Keratinocyte (primary cell): ENCODE results near the gene SLC35D2. TPM values are rescaled to one million over a fixed set of nuclear protein-coding genes. Genes with fewer than 3 reads are reported as not detected.

ENCODE experiments used
- DNase-seq: peaks from one replicate; pipeline ENCODE4 v3.0.0-alpha.2; 2011; ENCODE audit warnings: low read depth, missing footprints, low spot score
- FAIRE-seq: peaks from 2 replicates; lab custom pipeline; 2011; peaks lifted over from hg19 to GRCh38; lab: Jason Lieb, UNC
- H2AFZ ChIP-seq: 2 replicates; pipeline ENCODE4 v1.6.0; 2012; ENCODE audit warnings: low read length, control low read depth, inconsistent platforms; ENCODE audit not compliant: control insufficient read depth
- H3K27ac ChIP-seq: 2 replicates; pipeline ENCODE4 v1.5.1; 2011; ENCODE audit warnings: low read length; ENCODE audit not compliant: control insufficient read depth, insufficient read depth
- H3K27me3 ChIP-seq: 3 replicates; pipeline ENCODE4 v1.6.0; 2011; ENCODE audit warnings: low read length; ENCODE audit not compliant: control insufficient read depth, insufficient read depth; ENCODE audit errors: extremely low read depth
- H3K36me3 ChIP-seq, 2 experiments: 2 replicates in 1 of 2; 3 replicates in 1 of 2; pipeline ENCODE4 v1.5.1; 2011; ENCODE audit warnings: low read length in 2 of 2, mild to moderate bottlenecking in 1 of 2; ENCODE audit not compliant: control insufficient read depth in 2 of 2, insufficient read depth in 2 of 2; ENCODE audit errors: extremely low read depth in 1 of 2
- H3K4me1 ChIP-seq: 3 replicates; pipeline ENCODE4 v1.5.1; 2011; ENCODE audit warnings: low read length; ENCODE audit not compliant: control insufficient read depth, insufficient read depth; ENCODE audit errors: extremely low read depth
- H3K4me2 ChIP-seq: 3 replicates; pipeline ENCODE4 v1.6.0; 2011; ENCODE audit warnings: low read depth, low read length; ENCODE audit not compliant: control insufficient read depth, insufficient read depth; ENCODE audit errors: extremely low read depth
- H3K4me3 ChIP-seq, 3 experiments: fragments of 200-600 bp in 1 of 3; sonication (generic) in 1 of 3; 2 replicates in 2 of 3; 3 replicates in 1 of 3; pipeline ENCODE4 v1.5.1; 2011 to 2016; ENCODE audit warnings: low read length in 3 of 3, mild to moderate bottlenecking in 3 of 3, control low read depth in 2 of 3, inconsistent platforms in 1 of 3, low read depth in 1 of 3, mixed read lengths in 1 of 3, mixed run types in 1 of 3, moderate library complexity in 1 of 3; ENCODE audit not compliant: control insufficient read depth in 2 of 3, insufficient read depth in 2 of 3; ENCODE audit errors: extremely low read depth in 1 of 3
- H3K79me2 ChIP-seq: 2 replicates; pipeline ENCODE4 v1.6.0; 2012; ENCODE audit warnings: low read length; ENCODE audit not compliant: control insufficient read depth, insufficient read depth
- H3K9ac ChIP-seq: 3 replicates; pipeline ENCODE4 v1.6.0; 2011; ENCODE audit warnings: low read length; ENCODE audit not compliant: control insufficient read depth, insufficient read depth; ENCODE audit errors: extremely low read depth
- H3K9me1 ChIP-seq: 3 replicates; pipeline ENCODE4 v1.6.0; 2011; ENCODE audit warnings: low read length; ENCODE audit not compliant: control insufficient read depth, insufficient read depth; ENCODE audit errors: extremely low read depth
- H3K9me3 ChIP-seq: 2 replicates; pipeline ENCODE4 v1.5.1; 2012; ENCODE audit warnings: low read depth, low read length; ENCODE audit not compliant: control insufficient read depth
- H4K20me1 ChIP-seq: 3 replicates; pipeline ENCODE4 v1.6.0; 2011; ENCODE audit warnings: low read length; ENCODE audit not compliant: control insufficient read depth, insufficient read depth; ENCODE audit errors: extremely low read depth
- CTCF ChIP-seq, 3 experiments: IDR thresholded peaks in 1 of 3; conservative IDR thresholded peaks in 1 of 3; optimal IDR thresholded peaks in 1 of 3; 2 replicates in 2 of 3; 3 replicates in 1 of 3; pipeline versions ENCODE3 to v1.5.1; 2011; ENCODE audit warnings: low read length in 3 of 3, mild to moderate bottlenecking in 3 of 3, moderate library complexity in 2 of 3, control low read depth in 1 of 3, inconsistent platforms in 1 of 3; ENCODE audit not compliant: insufficient read depth in 2 of 3; ENCODE audit errors: extremely low read depth in 1 of 3
- EZH2 ChIP-seq: IDR thresholded peaks from one replicate; pipeline ENCODE4 v1.6.1; 2012; ENCODE audit warnings: inconsistent platforms, mild to moderate bottlenecking, low read length, moderate library complexity
- dilution Hi-C: fragments of 300-500 bp; cut with MboI; formaldehyde crosslinking; loops from one replicate; pipeline ENCODE4 v1.7.0; 2020; ENCODE audit warnings: low sequenced_read_pairs; ENCODE audit not compliant: extremely low pct_ligation_motif_present
- polyA plus RNA-seq, 5 experiments: library from polyadenylated mRNA; depleted of rRNA in 3 of 5; stranded (reverse) in 3 of 5; stranded (forward) in 1 of 5; unstranded in 1 of 5; fragments of >200 nt; gene quantifications; 1 replicate in 1 of 5; 2 replicates in 3 of 5; 3 replicates in 1 of 5; pipeline versions ENCODE4 v1.2.1 to v1.2.3, GENCODE V29; 2011 to 2012; ENCODE audit warnings: missing spikeins in 2 of 5, low read depth in 1 of 5, low replicate concordance in 1 of 5

The SLC35D2 gene
- polyA plus RNA-seq, 1 donor (not counting 4 experiments of a cell fraction or from before 2014, with no cell fraction given): 20.4 TPM

GRCh38 chr9:96333958-96334357, 49.6 kb downstream of the SLC35D2 start:
- FAIRE-seq (no peak), DNase-seq (no peak)
- Histone ChIP-seq H3K27me3 (no peaks in the 10 kb centered on the region), H3K9me1 (no peaks in the 10 kb centered on the region), H3K27ac (no peak overlapping the region), H3K9me3 (no peaks in the 10 kb centered on the region), H3K4me3 (no peak overlapping the region), H3K36me3 (no peaks in the 10 kb centered on the region), H2AFZ (no peak overlapping the region), H3K9ac (no peak overlapping the region), H3K79me2 (no peaks in the 10 kb centered on the region), H4K20me1 (no peaks in the 10 kb centered on the region), H3K4me1 (peaks cover 20% of the 10 kb centered on the region), H3K4me2 (no peak overlapping the region)
- dilution Hi-C loops: no loop called here
- no peak for TF ChIP-seq CTCF (optimal IDR thresholded peaks at IDR 0.05 in 1 of 3, IDR thresholded peaks at IDR 0.05 in 1 of 3, conservative IDR thresholded peaks at IDR 0.05 in 1 of 3; ENCODE audit: extremely low read depth in 1 of 3, insufficient read depth in 2 of 3, low read length in 3 of 3)
- no peak for TF ChIP-seq EZH2

- dilution Hi-C loops: no loop called here
- Histone ChIP-seq H3K4me2 (peak overlapping the region; percentile 22), H3K9me3 (no peaks in the 10 kb centered on the region), H3K4me1 (peaks cover 20% of the 10 kb centered on the region), H2AFZ (no peak overlapping the region), H3K27me3 (no peaks in the 10 kb centered on the region), H3K36me3 (no peaks in the 10 kb centered on the region), H3K9me1 (no peaks in the 10 kb centered on the region), H4K20me1 (no peaks in the 10 kb centered on the region), H3K79me2 (no peaks in the 10 kb centered on the region), H3K9ac (no peak overlapping the region), H3K4me3 (no peak overlapping the region), H3K27ac (no peak overlapping the region)
- DNase-seq (peak; percentile 62), FAIRE-seq (peak; percentile 73)
- TF ChIP-seq EZH2: no peak
- TF ChIP-seq CTCF (optimal IDR thresholded peaks at IDR 0.05 in 1 of 3, IDR thresholded peaks at IDR 0.05 in 1 of 3, conservative IDR thresholded peaks at IDR 0.05 in 1 of 3; ENCODE audit: extremely low read depth in 1 of 3, insufficient read depth in 2 of 3, low read length in 3 of 3): no peak
These were observed 52.1 kb downstream of the SLC35D2 start for GRCh38 chr9:96331236-96331947.
